ENCODE data around the gene TIGD6. TPM values are rescaled to one million over a fixed set of nuclear protein-coding genes. Genes with fewer than 3 reads are reported as not detected.

The TIGD6 gene
- total and polyA plus RNA-seq, 4 donors = 1.3 to 2.9 (median 2.1) TPM

DNA sequence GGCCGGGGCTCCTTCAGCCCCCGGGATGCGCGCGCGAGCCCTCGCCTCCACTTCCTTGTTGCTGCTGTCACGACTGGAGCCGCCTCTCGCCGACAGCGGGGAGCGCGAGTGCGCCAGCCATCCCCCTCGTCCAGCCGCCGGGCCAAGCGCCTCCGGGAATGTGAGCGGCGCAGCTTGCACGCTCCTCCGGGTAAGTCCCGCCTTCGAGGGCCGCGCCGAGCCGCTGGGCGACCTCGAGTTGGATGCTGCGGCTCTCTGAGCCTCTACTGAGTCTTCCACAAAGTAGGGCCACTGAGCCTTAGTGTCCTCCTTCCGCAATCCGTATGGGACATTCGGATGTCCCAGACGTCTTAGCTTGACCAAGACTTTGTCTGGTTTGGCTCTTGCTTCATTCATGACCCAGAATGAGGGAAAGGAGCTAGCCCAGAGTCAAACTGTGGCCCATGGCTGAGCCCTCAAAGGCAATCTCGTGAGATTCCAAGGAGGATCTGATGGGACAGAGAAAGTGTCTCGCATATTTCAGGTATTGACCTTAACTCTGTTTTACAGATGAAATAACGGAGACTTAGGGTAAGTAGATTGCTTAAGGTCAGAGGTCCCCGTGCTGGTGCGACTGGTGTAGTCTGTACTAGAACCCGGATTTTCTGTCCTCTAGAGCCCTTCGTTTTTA lies 671 bp upstream of the TIGD6 start:
- peak; percentile 60 for DNase-seq (ENCODE audit: low spot score)
- peak overlapping the region; percentile 77 to 86 for H3K27ac ChIP-seq (ENCODE audit: low read depth in 1 of 2, low read length in 2 of 2)
- under 1% methylated on average over 44 of the region's 44 CpGs for WGBS

GRCh38 chr5:149999866-150000255 lies 593 bp downstream of the TIGD6 start:
- TF ChIP-seq HNF4A (conservative IDR thresholded peaks at IDR 0.05) (no peak), YY1 (IDR thresholded peaks at IDR 0.05) (no peak), GABPA (IDR thresholded peaks at IDR 0.05 in 1 of 2, conservative IDR thresholded peaks at IDR 0.05 in 1 of 2) (no peak), EGR1 (IDR thresholded peaks at IDR 0.05; ENCODE audit: low read depth in 2 of 2) (no peak), FOXA2 (IDR thresholded peaks at IDR 0.05) (no peak), MAX (IDR thresholded peaks at IDR 0.05) (no peak), HNF4G (IDR thresholded peaks at IDR 0.05) (no peak), TAF1 (conservative IDR thresholded peaks at IDR 0.05) (no peak), RAD21 (IDR thresholded peaks at IDR 0.05) (no peak), RXRA (IDR thresholded peaks at IDR 0.05) (no peak), NR2F2 (IDR thresholded peaks at IDR 0.05) (no peak), SP1 (IDR thresholded peaks at IDR 0.05) (no peak), JUND (IDR thresholded peaks at IDR 0.05) (no peak), FOXA1 (IDR thresholded peaks at IDR 0.05) (no peak)
- TF ChIP-seq, protein P1, sequence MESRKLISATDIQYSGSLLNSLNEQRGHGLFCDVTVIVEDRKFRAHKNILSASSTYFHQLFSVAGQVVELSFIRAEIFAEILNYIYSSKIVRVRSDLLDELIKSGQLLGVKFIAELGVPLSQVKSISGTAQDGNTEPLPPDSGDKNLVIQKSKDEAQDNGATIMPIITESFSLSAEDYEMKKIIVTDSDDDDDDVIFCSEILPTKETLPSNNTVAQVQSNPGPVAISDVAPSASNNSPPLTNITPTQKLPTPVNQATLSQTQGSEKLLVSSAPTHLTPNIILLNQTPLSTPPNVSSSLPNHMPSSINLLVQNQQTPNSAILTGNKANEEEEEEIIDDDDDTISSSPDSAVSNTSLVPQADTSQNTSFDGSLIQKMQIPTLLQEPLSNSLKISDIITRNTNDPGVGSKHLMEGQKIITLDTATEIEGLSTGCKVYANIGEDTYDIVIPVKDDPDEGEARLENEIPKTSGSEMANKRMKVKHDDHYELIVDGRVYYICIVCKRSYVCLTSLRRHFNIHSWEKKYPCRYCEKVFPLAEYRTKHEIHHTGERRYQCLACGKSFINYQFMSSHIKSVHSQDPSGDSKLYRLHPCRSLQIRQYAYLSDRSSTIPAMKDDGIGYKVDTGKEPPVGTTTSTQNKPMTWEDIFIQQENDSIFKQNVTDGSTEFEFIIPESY (IDR thresholded peaks at IDR 0.05) = no peak
- TF ChIP-seq, protein P2, sequence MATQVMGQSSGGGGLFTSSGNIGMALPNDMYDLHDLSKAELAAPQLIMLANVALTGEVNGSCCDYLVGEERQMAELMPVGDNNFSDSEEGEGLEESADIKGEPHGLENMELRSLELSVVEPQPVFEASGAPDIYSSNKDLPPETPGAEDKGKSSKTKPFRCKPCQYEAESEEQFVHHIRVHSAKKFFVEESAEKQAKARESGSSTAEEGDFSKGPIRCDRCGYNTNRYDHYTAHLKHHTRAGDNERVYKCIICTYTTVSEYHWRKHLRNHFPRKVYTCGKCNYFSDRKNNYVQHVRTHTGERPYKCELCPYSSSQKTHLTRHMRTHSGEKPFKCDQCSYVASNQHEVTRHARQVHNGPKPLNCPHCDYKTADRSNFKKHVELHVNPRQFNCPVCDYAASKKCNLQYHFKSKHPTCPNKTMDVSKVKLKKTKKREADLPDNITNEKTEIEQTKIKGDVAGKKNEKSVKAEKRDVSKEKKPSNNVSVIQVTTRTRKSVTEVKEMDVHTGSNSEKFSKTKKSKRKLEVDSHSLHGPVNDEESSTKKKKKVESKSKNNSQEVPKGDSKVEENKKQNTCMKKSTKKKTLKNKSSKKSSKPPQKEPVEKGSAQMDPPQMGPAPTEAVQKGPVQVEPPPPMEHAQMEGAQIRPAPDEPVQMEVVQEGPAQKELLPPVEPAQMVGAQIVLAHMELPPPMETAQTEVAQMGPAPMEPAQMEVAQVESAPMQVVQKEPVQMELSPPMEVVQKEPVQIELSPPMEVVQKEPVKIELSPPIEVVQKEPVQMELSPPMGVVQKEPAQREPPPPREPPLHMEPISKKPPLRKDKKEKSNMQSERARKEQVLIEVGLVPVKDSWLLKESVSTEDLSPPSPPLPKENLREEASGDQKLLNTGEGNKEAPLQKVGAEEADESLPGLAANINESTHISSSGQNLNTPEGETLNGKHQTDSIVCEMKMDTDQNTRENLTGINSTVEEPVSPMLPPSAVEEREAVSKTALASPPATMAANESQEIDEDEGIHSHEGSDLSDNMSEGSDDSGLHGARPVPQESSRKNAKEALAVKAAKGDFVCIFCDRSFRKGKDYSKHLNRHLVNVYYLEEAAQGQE (IDR thresholded peaks at IDR 0.05) = no peak
- TF ChIP-seq, protein P3, sequence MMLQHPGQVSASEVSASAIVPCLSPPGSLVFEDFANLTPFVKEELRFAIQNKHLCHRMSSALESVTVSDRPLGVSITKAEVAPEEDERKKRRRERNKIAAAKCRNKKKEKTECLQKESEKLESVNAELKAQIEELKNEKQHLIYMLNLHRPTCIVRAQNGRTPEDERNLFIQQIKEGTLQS (IDR thresholded peaks at IDR 0.05) = no peak
- TF ChIP-seq, protein P4, sequence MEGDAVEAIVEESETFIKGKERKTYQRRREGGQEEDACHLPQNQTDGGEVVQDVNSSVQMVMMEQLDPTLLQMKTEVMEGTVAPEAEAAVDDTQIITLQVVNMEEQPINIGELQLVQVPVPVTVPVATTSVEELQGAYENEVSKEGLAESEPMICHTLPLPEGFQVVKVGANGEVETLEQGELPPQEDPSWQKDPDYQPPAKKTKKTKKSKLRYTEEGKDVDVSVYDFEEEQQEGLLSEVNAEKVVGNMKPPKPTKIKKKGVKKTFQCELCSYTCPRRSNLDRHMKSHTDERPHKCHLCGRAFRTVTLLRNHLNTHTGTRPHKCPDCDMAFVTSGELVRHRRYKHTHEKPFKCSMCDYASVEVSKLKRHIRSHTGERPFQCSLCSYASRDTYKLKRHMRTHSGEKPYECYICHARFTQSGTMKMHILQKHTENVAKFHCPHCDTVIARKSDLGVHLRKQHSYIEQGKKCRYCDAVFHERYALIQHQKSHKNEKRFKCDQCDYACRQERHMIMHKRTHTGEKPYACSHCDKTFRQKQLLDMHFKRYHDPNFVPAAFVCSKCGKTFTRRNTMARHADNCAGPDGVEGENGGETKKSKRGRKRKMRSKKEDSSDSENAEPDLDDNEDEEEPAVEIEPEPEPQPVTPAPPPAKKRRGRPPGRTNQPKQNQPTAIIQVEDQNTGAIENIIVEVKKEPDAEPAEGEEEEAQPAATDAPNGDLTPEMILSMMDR (IDR thresholded peaks at IDR 0.05; ENCODE audit: low read depth, low read length, missing input control) = no peak
- Histone ChIP-seq H3K9ac (ENCODE audit: low read depth in 1 of 2, low read length in 2 of 2) (peak overlapping the region; percentile 87 to 92), H3K4me3 (ENCODE audit: low read depth in 1 of 3, low read length in 3 of 3) (peak overlapping the region; percentile 63 to 94 (median 90)), H3K4me1 (ENCODE audit: control insufficient read depth in 4 of 4, insufficient read depth in 4 of 4, low read length in 3 of 4) (peaks cover 0 to 27% (median 20%) of the 10 kb centered on the region in 4 donors), H3K36me3 (ENCODE audit: control insufficient read depth in 4 of 4, insufficient read depth in 3 of 4, low read depth in 1 of 4, low read length in 3 of 4) (peaks cover 1 to 14% (median 13%) of the 10 kb centered on the region in 4 donors), H3K9me3 (ENCODE audit: control insufficient read depth in 4 of 4, low read length in 3 of 4) (no peaks in the 10 kb centered on the region), H3K27ac (ENCODE audit: low read depth in 1 of 2, low read length in 2 of 2) (peak overlapping the region; percentile 77 to 86), H3K27me3 (ENCODE audit: control insufficient read depth in 4 of 4, insufficient read depth in 4 of 4, low read length in 3 of 4) (no peaks in the 10 kb centered on the region)
- no peak for DNase-seq (ENCODE audit: low spot score)
- 18% methylated on average over 7 of the region's 7 CpGs for WGBS

More for the DNA sequence above, 671 bp upstream of the TIGD6 start:
- TF ChIP-seq, protein P3 (IDR thresholded peaks at IDR 0.05) = no peak
- TF ChIP-seq SP1 (IDR thresholded peaks at IDR 0.05) (no peak), FOXA2 (IDR thresholded peaks at IDR 0.05) (no peak), HNF4G (IDR thresholded peaks at IDR 0.05) (no peak), JUND (IDR thresholded peaks at IDR 0.05) (no peak), FOXA1 (IDR thresholded peaks at IDR 0.05) (no peak)
- H3K4me1 ChIP-seq (ENCODE audit: control insufficient read depth in 4 of 4, insufficient read depth in 4 of 4, low read length in 3 of 4) = peaks cover 0 to 27% (median 20%) of the 10 kb centered on the region in 4 donors
- H3K36me3 ChIP-seq (ENCODE audit: control insufficient read depth in 4 of 4, insufficient read depth in 3 of 4, low read depth in 1 of 4, low read length in 3 of 4) = peaks cover 1 to 6% (median 5%) of the 10 kb centered on the region in 4 donors
- H3K9me3 ChIP-seq (ENCODE audit: control insufficient read depth in 4 of 4, low read length in 3 of 4) = no peaks in the 10 kb centered on the region
- H3K9ac ChIP-seq (ENCODE audit: low read depth in 1 of 2, low read length in 2 of 2) = peak overlapping the region; percentile 75 to 92
- peak overlapping the region; percentile 63 to 94 (median 90) for H3K4me3 ChIP-seq (ENCODE audit: low read depth in 1 of 3, low read length in 3 of 3)
- H3K27me3 ChIP-seq (ENCODE audit: control insufficient read depth in 4 of 4, insufficient read depth in 4 of 4, low read length in 3 of 4) = no peaks in the 10 kb centered on the region
